OCI-LY1 (cell line): ENCODE measurements around the gene CMTM4.

Experiments
- EZH2 ChIP-seq: fragments of 200-600 bp; sonication (generic), shearing (Covaris generic); IDR thresholded peaks from 2 replicates; pipeline ENCODE4 v1.8.0; 2017; ENCODE audit warnings: borderline replicate concordance, mixed run types, mild to moderate bottlenecking, antibody characterized with exemption, low read length, moderate library complexity, mixed read lengths
- TF ChIP-seq, protein P1 (sequence below): fragments of 200-600 bp; sonication (generic), shearing (Covaris generic); IDR thresholded peaks from 2 replicates; pipeline ENCODE4 v1.5.1; 2017; ENCODE audit warnings: mild to moderate bottlenecking, antibody characterized with exemption, low read length, moderate library complexity, mixed read lengths

- TF ChIP-seq, protein P1, sequence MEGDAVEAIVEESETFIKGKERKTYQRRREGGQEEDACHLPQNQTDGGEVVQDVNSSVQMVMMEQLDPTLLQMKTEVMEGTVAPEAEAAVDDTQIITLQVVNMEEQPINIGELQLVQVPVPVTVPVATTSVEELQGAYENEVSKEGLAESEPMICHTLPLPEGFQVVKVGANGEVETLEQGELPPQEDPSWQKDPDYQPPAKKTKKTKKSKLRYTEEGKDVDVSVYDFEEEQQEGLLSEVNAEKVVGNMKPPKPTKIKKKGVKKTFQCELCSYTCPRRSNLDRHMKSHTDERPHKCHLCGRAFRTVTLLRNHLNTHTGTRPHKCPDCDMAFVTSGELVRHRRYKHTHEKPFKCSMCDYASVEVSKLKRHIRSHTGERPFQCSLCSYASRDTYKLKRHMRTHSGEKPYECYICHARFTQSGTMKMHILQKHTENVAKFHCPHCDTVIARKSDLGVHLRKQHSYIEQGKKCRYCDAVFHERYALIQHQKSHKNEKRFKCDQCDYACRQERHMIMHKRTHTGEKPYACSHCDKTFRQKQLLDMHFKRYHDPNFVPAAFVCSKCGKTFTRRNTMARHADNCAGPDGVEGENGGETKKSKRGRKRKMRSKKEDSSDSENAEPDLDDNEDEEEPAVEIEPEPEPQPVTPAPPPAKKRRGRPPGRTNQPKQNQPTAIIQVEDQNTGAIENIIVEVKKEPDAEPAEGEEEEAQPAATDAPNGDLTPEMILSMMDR: no peak
- TF ChIP-seq EZH2: no peak
Measured at GRCh38 chr16:66690106-66690847, 6.3 kb downstream of the CMTM4 start.
